ENCODE data around the gene SPECC1. TPM values are rescaled to one million over a fixed set of nuclear protein-coding genes. Genes with fewer than 3 reads are reported as not detected.
A peak's percentile ranks its signal among the peaks of the same experiment; 100 is the strongest.

The SPECC1 gene
- total and polyA plus RNA-seq, 2 of the 4 experiments (the other 2 are of a cell fraction), result 16.9 to 26.2 TPM

DNA sequence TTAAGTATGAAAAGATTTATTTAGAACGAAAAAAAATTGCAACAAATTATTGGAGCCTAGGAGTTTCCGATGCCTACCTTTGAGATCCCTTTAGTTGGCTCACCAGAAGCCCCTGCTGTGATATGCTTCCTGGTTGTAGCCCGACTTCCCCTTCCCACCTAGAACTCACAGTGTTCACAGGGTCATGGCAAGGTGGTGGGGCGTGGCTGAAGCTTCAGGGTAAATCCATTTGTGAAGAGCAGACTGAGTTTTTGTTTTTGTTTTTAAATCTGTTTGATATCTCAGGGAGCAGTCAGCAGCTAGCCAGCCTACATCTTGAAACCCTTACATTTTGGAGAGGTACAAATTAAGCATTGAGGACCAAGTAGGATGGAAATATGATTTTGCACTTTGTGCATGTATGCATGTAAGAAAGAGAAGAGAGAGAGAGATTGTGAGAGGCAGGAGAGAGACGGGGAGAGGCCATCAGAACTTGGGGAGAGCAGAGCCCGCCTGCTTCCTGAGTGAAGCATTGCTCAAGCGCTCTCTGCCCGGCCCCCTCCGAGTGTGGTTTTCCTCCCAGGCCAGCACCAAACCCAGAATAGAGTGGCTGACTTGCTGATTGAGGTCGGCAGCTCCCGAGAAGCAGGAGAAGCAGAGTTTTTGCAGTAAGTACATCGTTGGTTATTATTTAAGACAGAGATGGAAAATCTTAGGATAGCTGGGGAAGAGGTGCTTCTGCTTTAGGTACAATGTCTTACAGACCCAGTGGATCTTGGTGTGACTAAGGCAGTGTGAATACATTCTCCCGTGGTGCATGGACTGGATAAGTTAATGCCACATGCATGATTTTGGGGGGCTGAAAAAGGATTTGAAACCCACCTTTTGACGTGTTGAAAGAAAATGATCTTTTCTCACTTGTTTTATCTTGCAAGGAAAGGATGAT is 64.2 kb downstream of the SPECC1 start (continued):
- TF ChIP-seq RCOR1 (IDR thresholded peaks at IDR 0.05; ENCODE audit: insufficient replicate concordance, low read length), result no peak

DNA sequence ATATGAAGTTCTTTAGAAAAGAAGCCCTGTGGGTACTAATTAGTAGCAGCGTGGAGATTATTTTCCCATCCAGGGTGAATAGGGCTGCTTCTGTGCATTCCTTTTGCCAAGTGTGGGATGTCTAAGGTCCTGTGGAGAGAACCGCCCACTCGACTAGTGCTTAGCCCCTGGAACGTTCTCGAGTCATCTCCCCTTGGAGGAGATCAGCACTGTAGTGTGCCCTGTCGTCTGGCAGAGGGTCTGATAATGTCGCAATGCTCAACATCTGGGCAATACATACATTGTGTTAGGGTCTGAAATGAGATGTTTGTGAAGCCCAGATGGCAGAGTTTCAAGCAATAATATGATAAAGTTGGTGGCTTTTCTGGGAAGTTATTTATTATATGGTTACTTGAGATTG is 64.8 kb downstream of the SPECC1 start:
- BruUV-seq (replicated peaks), result no TSS peak
- Histone ChIP-seq H3K9ac (ENCODE audit: low read depth, low read length) (no peak overlapping the region), H4K5ac (ENCODE audit: low read depth, low read length) (no peak overlapping the region), H3K18ac (ENCODE audit: low read depth, low read length) (no peak overlapping the region), H3K4me2 (ENCODE audit: low read depth, low read length) (no peak overlapping the region), H3K27me3 (ENCODE audit: control insufficient read depth, insufficient read depth, low read length) (peaks cover 18% of the 10 kb centered on the region), H3K23ac (ENCODE audit: low read depth, low read length) (no peak overlapping the region), H2AK9ac (replicated peaks; ENCODE audit: low read depth, low read length, poor library complexity) (no peak overlapping the region), H4K20me1 (ENCODE audit: insufficient read depth, low read length) (no peaks in the 10 kb centered on the region), H2BK5ac (ENCODE audit: low read depth, low read length, poor library complexity, severe bottlenecking) (no peak overlapping the region), H3K79me1 (ENCODE audit: low read depth in 1 of 2, low read length in 2 of 2) (no peaks in the 10 kb centered on the region), H3K27ac (ENCODE audit: insufficient read depth, low read length) (no peak overlapping the region), H3K4me1 (ENCODE audit: control insufficient read depth, insufficient read depth, low read length) (no peaks in the 10 kb centered on the region; the same call in 1 of the 2 replicates), H2BK20ac (ENCODE audit: low read depth, low read length) (no peak overlapping the region), H3K9me3 (ENCODE audit: control insufficient read depth, insufficient read depth, low read length) (no peaks in the 10 kb centered on the region), H4K91ac (ENCODE audit: insufficient read depth, low read depth, low read length) (no peak overlapping the region), H3K36me3 (ENCODE audit: control insufficient read depth, insufficient read depth, low read length) (no peaks in the 10 kb centered on the region), H3K14ac (replicated peaks; ENCODE audit: low read depth, low read length) (no peak overlapping the region), H4K8ac (ENCODE audit: low read depth in 2 of 2, low read length in 2 of 2) (no peak overlapping the region), H3K4me3 (ENCODE audit: insufficient read depth, low read depth, low read length) (no peak overlapping the region), H2AFZ (replicated peaks; ENCODE audit: low read length, poor library complexity) (no peak overlapping the region), H3K56ac (ENCODE audit: extremely low read depth, insufficient read depth, low read length) (no peak overlapping the region), H3K9me1 (ENCODE audit: insufficient read depth, low read length) (no peaks in the 10 kb centered on the region), H2BK15ac (ENCODE audit: low read depth, low read length) (no peak overlapping the region), H2AK5ac (ENCODE audit: low read depth, low read length) (no peak overlapping the region), H3K4ac (ENCODE audit: low read depth, low read length) (no peak overlapping the region), H2BK120ac (ENCODE audit: low read depth, low read length) (no peak overlapping the region)
- intact Hi-C loops (cut with micrococcal nuclease) (no loop called here), dilution Hi-C loops (cut with HindIII; ENCODE audit: low sequenced_read_pairs, unreplicated experiment) (no loop called here), in situ Hi-C loops (cut with MboI; ENCODE audit: low sequenced_read_pairs) (no loop called here)
- ChIA-PET CTCF (no interaction called here), POLR2A (ENCODE audit: unreplicated experiment) (no interaction called here)
- no peak for DNase-seq
- 0 out of 2 replicates have a peak, but pooled peaks have one; percentile 27 for ATAC-seq (ENCODE audit: low read depth)
- WGBS, 2 experiments (ENCODE audit: extremely low coverage in 2 of 2, insufficient read length in 1 of 2), result 50% methylated on average over 2 of the region's 7 CpGs; no CpG with 5 or more reads in 1 of the 2 experiments
- TF ChIP-seq, protein P1, sequence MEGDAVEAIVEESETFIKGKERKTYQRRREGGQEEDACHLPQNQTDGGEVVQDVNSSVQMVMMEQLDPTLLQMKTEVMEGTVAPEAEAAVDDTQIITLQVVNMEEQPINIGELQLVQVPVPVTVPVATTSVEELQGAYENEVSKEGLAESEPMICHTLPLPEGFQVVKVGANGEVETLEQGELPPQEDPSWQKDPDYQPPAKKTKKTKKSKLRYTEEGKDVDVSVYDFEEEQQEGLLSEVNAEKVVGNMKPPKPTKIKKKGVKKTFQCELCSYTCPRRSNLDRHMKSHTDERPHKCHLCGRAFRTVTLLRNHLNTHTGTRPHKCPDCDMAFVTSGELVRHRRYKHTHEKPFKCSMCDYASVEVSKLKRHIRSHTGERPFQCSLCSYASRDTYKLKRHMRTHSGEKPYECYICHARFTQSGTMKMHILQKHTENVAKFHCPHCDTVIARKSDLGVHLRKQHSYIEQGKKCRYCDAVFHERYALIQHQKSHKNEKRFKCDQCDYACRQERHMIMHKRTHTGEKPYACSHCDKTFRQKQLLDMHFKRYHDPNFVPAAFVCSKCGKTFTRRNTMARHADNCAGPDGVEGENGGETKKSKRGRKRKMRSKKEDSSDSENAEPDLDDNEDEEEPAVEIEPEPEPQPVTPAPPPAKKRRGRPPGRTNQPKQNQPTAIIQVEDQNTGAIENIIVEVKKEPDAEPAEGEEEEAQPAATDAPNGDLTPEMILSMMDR (conservative IDR thresholded peaks at IDR 0.05; ENCODE audit: low read depth, low read length), result no peak
- TF ChIP-seq RCOR1 (IDR thresholded peaks at IDR 0.05; ENCODE audit: insufficient replicate concordance, low read length), result no peak
- TF ChIP-seq SMC3 (IDR thresholded peaks at IDR 0.05; ENCODE audit: low read depth, low read length), result no peak
- TF ChIP-seq FOS (IDR thresholded peaks at IDR 0.05; ENCODE audit: low read depth, low read length), result no peak
- TF ChIP-seq, protein P2, sequence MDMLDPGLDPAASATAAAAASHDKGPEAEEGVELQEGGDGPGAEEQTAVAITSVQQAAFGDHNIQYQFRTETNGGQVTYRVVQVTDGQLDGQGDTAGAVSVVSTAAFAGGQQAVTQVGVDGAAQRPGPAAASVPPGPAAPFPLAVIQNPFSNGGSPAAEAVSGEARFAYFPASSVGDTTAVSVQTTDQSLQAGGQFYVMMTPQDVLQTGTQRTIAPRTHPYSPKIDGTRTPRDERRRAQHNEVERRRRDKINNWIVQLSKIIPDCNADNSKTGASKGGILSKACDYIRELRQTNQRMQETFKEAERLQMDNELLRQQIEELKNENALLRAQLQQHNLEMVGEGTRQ (IDR thresholded peaks at IDR 0.05; ENCODE audit: low read depth, low read length), result no peak
- TF ChIP-seq BHLHE40 (IDR thresholded peaks at IDR 0.05; ENCODE audit: low read depth, low read length), result no peak
- no peak for TF ChIP-seq RAD21 (IDR thresholded peaks at IDR 0.05; ENCODE audit: low read length)
- peak; percentile 32; the same call in 1 of the 2 replicates for TF ChIP-seq CEBPB (IDR thresholded peaks at IDR 0.05; ENCODE audit: low read depth, low read length)
- TF ChIP-seq, protein P3, sequence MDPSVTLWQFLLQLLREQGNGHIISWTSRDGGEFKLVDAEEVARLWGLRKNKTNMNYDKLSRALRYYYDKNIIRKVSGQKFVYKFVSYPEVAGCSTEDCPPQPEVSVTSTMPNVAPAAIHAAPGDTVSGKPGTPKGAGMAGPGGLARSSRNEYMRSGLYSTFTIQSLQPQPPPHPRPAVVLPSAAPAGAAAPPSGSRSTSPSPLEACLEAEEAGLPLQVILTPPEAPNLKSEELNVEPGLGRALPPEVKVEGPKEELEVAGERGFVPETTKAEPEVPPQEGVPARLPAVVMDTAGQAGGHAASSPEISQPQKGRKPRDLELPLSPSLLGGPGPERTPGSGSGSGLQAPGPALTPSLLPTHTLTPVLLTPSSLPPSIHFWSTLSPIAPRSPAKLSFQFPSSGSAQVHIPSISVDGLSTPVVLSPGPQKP (IDR thresholded peaks at IDR 0.05; ENCODE audit: borderline replicate concordance, low read depth, low read length), result no peak

All from IMR-90 (cell line).